A673 (cell line): ENCODE results near the gene ARHGAP6. TPM values are rescaled to one million over a fixed set of nuclear protein-coding genes. Genes with fewer than 3 reads are reported as not detected.

Source experiments
- BruUV-seq: library from RNA; stranded (reverse); fragments of 400-500 nt; replicated peaks from 2 replicates; lab custom pipeline; 2021; lab: Mats Ljungman, UMichigan
- CTCF ChIA-PET: fragments of 300-600 bp; sonication (Branson Sonifier 250); formaldehyde crosslinking; loops from one replicate; lab custom pipeline; 2022; ENCODE audit warnings: antibody characterized with exemption; lab: Charles Lee
- POLR2A ChIA-PET: fragments of 300-600 bp; sonication (Branson Sonifier 250); formaldehyde crosslinking; loops from one replicate; lab custom pipeline; 2022; ENCODE audit warnings: antibody characterized with exemption; ENCODE audit not compliant: low non-redundant PET; lab: Charles Lee
- DNase-seq: peaks from one replicate; pipeline ENCODE4 v3.0.0-alpha.2; 2015; ENCODE audit warnings: low spot score
- H3K27ac ChIP-seq: fragments of 200-600 bp; sonication (generic); 2 replicates; pipeline ENCODE4 v1.5.1; 2016; ENCODE audit warnings: mixed run types, low read depth, mild to moderate bottlenecking, mixed read lengths, antibody characterized with exemption, low read length; ENCODE audit not compliant: poor library complexity, severe bottlenecking
- H3K27me3 ChIP-seq: fragments of 200-600 bp; sonication (generic); replicated peaks from 2 replicates; pipeline ENCODE4 v1.6.1; 2017; ENCODE audit warnings: mixed run types, low read depth, mild to moderate bottlenecking, mixed read lengths, antibody characterized with exemption, low read length; ENCODE audit not compliant: insufficient read depth, poor library complexity
- H3K36me3 ChIP-seq: fragments of 200-600 bp; sonication (generic); 2 replicates; pipeline ENCODE4 v1.6.1; 2016; ENCODE audit warnings: mixed run types, mild to moderate bottlenecking, mixed read lengths, antibody characterized with exemption, low read length; ENCODE audit not compliant: insufficient read depth, poor library complexity, severe bottlenecking
- H3K4me1 ChIP-seq: fragments of 200-600 bp; sonication (generic); 2 replicates; pipeline ENCODE4 v1.6.1; 2017; ENCODE audit warnings: mixed run types, mild to moderate bottlenecking, mixed read lengths, antibody characterized with exemption, low read length; ENCODE audit not compliant: insufficient read depth, poor library complexity, severe bottlenecking
- H3K4me3 ChIP-seq: fragments of 200-600 bp; sonication (generic); 2 replicates; pipeline ENCODE4 v1.5.1; 2016; ENCODE audit warnings: low read depth, mixed run types, mild to moderate bottlenecking, mixed read lengths, low read length; ENCODE audit not compliant: poor library complexity, severe bottlenecking
- H3K9me3 ChIP-seq: fragments of 200-600 bp; sonication (generic); 2 replicates; pipeline ENCODE4 v1.6.1; 2016; ENCODE audit warnings: mixed run types, low read depth, mild to moderate bottlenecking, mixed read lengths, antibody characterized with exemption, low read length; ENCODE audit not compliant: poor library complexity, severe bottlenecking
- EZH2 ChIP-seq: fragments of 200-600 bp; sonication (generic); IDR thresholded peaks from 2 replicates; pipeline ENCODE4 v1.6.1; 2017; ENCODE audit warnings: borderline replicate concordance, low read depth, mild to moderate bottlenecking, mixed read lengths, antibody characterized with exemption, low read length; ENCODE audit not compliant: poor library complexity, severe bottlenecking
- intact Hi-C: fragments of 100-400 bp; cut with micrococcal nuclease; formaldehyde crosslinking; loops from one replicate; pipeline ENCODE4 v1.10.0; 2022; ENCODE audit not compliant: unreplicated experiment
- total RNA-seq: library from RNA; stranded (reverse); gene quantifications from 2 replicates; pipeline ENCODE4 v1.2.3, GENCODE V29; 2021
- TF ChIP-seq, protein P1 (sequence below): fragments of 300-800, 200-600 bp; sonication (generic); conservative IDR thresholded peaks from 2 replicates; pipeline ENCODE4 v1.5.1; 2017; ENCODE audit warnings: low read depth, mild to moderate bottlenecking, antibody characterized with exemption, low read length, moderate library complexity, mixed read lengths

ARHGAP6 gene
- total RNA-seq, 1 experiment from 2014 or later: not detected

DNA sequence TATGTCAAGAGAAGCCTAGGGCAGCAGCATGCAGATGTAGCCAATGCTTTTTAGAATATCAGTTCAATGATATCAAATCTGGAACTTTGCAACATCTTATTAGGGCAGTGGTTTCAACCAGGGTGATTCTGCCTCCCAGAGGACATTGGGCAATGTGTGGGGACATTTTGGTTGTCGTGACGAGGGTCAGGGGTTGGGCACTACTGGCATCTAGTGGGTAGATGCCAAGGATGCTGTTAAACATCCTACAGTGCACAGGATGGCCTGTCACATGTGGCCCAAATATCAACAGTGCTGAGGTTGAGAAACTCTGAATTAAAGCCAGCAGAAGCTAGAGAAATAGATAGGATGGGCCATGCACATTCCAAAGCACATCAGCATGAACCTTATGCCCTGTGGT lies 220.2 kb downstream of the ARHGAP6 start:
- Histone ChIP-seq H3K27ac (no peak overlapping the region), H3K4me1 (no peaks in the 10 kb centered on the region), H3K9me3 (no peaks in the 10 kb centered on the region), H3K27me3 (no peaks in the 10 kb centered on the region), H3K36me3 (no peaks in the 10 kb centered on the region), H3K4me3 (no peak overlapping the region)
- no peak for DNase-seq
- TF ChIP-seq, protein P1, sequence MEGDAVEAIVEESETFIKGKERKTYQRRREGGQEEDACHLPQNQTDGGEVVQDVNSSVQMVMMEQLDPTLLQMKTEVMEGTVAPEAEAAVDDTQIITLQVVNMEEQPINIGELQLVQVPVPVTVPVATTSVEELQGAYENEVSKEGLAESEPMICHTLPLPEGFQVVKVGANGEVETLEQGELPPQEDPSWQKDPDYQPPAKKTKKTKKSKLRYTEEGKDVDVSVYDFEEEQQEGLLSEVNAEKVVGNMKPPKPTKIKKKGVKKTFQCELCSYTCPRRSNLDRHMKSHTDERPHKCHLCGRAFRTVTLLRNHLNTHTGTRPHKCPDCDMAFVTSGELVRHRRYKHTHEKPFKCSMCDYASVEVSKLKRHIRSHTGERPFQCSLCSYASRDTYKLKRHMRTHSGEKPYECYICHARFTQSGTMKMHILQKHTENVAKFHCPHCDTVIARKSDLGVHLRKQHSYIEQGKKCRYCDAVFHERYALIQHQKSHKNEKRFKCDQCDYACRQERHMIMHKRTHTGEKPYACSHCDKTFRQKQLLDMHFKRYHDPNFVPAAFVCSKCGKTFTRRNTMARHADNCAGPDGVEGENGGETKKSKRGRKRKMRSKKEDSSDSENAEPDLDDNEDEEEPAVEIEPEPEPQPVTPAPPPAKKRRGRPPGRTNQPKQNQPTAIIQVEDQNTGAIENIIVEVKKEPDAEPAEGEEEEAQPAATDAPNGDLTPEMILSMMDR: no peak
- TF ChIP-seq EZH2: no peak
- BruUV-seq: no TSS peak
- intact Hi-C loops: no loop called here
- POLR2A ChIA-PET: no interaction called here
- CTCF ChIA-PET: no interaction called here

DNA sequence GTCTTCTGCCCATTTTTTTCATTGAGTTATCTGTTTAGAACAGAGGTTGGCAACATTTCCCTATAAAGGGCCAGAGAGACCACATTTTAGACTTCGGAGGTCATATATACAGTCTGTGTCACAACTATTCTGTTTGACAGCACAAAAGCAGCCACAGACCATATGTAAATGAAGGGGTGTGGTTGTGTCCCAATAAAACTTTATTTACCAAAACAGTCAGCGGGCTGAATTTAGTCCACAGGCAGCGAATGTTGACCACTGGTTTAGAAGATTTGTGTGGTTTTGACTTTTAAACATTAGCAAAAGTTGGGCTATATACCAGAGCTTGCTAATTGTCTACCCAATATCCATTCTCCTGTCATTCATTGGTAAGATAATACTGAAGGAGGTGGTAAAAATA lies 221.7 kb downstream of the ARHGAP6 start:
- no TSS peak for BruUV-seq
- peaks cover 6% of the 10 kb centered on the region for H3K4me1 ChIP-seq
- H3K27me3 ChIP-seq: no peaks in the 10 kb centered on the region
- no peak overlapping the region for H3K27ac ChIP-seq
- CTCF ChIA-PET: no interaction called here
- no peaks in the 10 kb centered on the region for H3K9me3 ChIP-seq
- intact Hi-C loops: no loop called here
- no peaks in the 10 kb centered on the region for H3K36me3 ChIP-seq
- DNase-seq: no peak
- no peak for TF ChIP-seq EZH2
- TF ChIP-seq, protein P1: no peak
- H3K4me3 ChIP-seq: no peak overlapping the region
- POLR2A ChIA-PET: no interaction called here

DNA sequence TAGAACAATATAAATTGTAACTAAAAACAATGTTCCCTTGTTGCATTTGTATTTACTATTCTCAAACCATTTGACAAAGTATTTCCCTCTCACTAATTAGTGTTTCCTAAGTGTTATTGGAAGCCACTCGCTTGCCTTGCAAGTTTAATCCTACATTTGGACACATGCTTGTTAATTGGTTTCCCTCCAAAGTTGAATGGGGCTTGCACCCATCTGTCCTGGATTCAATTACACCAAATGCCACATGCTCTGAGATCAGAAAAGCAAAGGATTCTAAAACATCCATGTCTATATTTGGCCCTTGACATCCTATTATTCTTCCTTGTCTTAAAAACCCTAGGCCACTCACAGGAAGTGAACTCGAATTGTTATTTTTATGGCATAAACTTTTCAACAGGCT lies 225.9 kb downstream of the ARHGAP6 start:
- ChIA-PET POLR2A (no interaction called here), CTCF (no interaction called here)
- no peak overlapping the region for H3K4me3 ChIP-seq
- peaks cover 23% of the 10 kb centered on the region for H3K4me1 ChIP-seq
- H3K36me3 ChIP-seq: no peaks in the 10 kb centered on the region
- no peak overlapping the region for H3K27ac ChIP-seq
- TF ChIP-seq EZH2: no peak
- DNase-seq: no peak
- no peaks in the 10 kb centered on the region for H3K27me3 ChIP-seq
- BruUV-seq: no TSS peak
- no peaks in the 10 kb centered on the region for H3K9me3 ChIP-seq
- intact Hi-C loops: no loop called here

DNA sequence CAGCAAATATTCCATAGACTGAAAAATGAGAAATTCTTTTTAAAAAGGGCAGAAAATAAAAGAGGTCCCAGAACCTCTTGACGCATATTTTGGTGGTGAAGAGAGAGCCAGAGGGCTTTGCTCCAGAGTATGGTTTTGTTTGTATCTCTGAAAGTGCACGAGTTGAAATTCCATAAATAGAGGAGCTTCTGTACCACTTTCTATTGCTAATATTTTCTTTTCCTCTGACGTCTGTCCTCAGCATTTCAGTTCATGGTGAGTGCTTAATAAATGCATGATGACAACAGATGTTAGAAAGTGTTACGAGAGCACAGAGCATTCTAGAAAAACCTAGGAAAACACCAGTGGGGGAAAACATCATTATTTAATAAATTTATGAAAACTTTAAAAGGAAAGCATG lies 227.0 kb downstream of the ARHGAP6 start:
- Histone ChIP-seq H3K4me3 (no peak overlapping the region), H3K27ac (no peak overlapping the region), H3K27me3 (no peaks in the 10 kb centered on the region), H3K4me1 (peaks cover 23% of the 10 kb centered on the region), H3K9me3 (no peaks in the 10 kb centered on the region), H3K36me3 (no peaks in the 10 kb centered on the region)
- CTCF ChIA-PET: no interaction called here
- intact Hi-C loops: no loop called here
- no peak for DNase-seq
- no TSS peak for BruUV-seq
- TF ChIP-seq, protein P1: no peak
- TF ChIP-seq EZH2: no peak
- POLR2A ChIA-PET: no interaction called here
